K562 (cell line): ENCODE data around the gene TNFAIP3. TPM values are rescaled to one million over a fixed set of nuclear protein-coding genes. Genes with fewer than 3 reads are reported as not detected.

ENCODE experiments used
- GABPB2 ChIP-seq: fragments of 250-450 bp; sonication (Bioruptor Pico); conservative IDR thresholded peaks from 2 replicates; pipeline ENCODE4 v1.5.1; 2021; ENCODE audit warnings: mild to moderate bottlenecking
- HCFC1 ChIP-seq: IDR thresholded peaks from 2 replicates; pipeline ENCODE4 v1.6.1; 2012; ENCODE audit warnings: low read depth, low read length, improper control_type of control experiment
- HMGN3 ChIP-seq: IDR thresholded peaks from 2 replicates; pipeline ENCODE4 v1.6.1; 2011; ENCODE audit warnings: borderline replicate concordance, low read depth, mild to moderate bottlenecking, mixed read lengths, low read length; ENCODE audit not compliant: insufficient read length; ENCODE audit errors: extremely low read depth
- KAT7 ChIP-seq: sonication (generic); formaldehyde crosslinking; IDR thresholded peaks from 2 replicates; pipeline ENCODE4 v1.8.0; 2022; ENCODE audit warnings: missing genetic modification reagents, mild to moderate bottlenecking, borderline replicate concordance
- MXI1 ChIP-seq: IDR thresholded peaks from 2 replicates; pipeline ENCODE4 v1.6.1; 2011; ENCODE audit warnings: low read depth, mild to moderate bottlenecking, improper control_type of control experiment, low read length
- POU5F1 ChIP-seq: fragments of 150-350 bp; IDR thresholded peaks from 2 replicates; pipeline ENCODE4 v1.6.1; 2014; ENCODE audit warnings: borderline replicate concordance, low read length, low read depth, mild to moderate bottlenecking; ENCODE audit not compliant: partially characterized antibody
- SIN3B ChIP-seq: fragments of 450-650 bp; IDR thresholded peaks from 2 replicates; pipeline ENCODE4 v1.6.1; 2017; ENCODE audit warnings: low read depth, mild to moderate bottlenecking, moderate library complexity
- SNRNP70 ChIP-seq: fragments of 200-400 bp; formaldehyde crosslinking; optimal IDR thresholded peaks from 2 replicates; pipeline ENCODE3; 2017; ENCODE audit warnings: low read depth, low read length
- TCF7 ChIP-seq: sonication (generic); IDR thresholded peaks from 2 replicates; pipeline ENCODE4 v1.6.1; 2016; ENCODE audit warnings: antibody characterized with exemption, borderline replicate concordance
- ZC3H11A ChIP-seq: IDR thresholded peaks from 2 replicates; pipeline ENCODE4 v1.6.1; 2012; ENCODE audit warnings: low read depth, low read length, improper control_type of control experiment
- ZFP36 ChIP-seq: fragments of 150-350 bp; IDR thresholded peaks from 2 replicates; pipeline ENCODE4 v1.6.1; 2018; ENCODE audit warnings: low read length, low read depth; ENCODE audit not compliant: partially characterized antibody
- ZNF184 ChIP-seq: sonication (generic); formaldehyde crosslinking; IDR thresholded peaks from 2 replicates; pipeline ENCODE4 v1.5.0; 2020; ENCODE audit warnings: missing genetic modification reagents
- ZNF589 ChIP-seq: fragments of 200-800 bp; sonication (Bioruptor generic); IDR thresholded peaks from 2 replicates; pipeline ENCODE4 v1.6.1; 2016; ENCODE audit warnings: low read depth, missing genetic modification characterization, missing compliant biosample characterization
- ZNF644 ChIP-seq: fragments of 200-800 bp; sonication (Bioruptor generic); IDR thresholded peaks from 2 replicates; pipeline ENCODE4 v1.6.1; 2016; ENCODE audit warnings: low read depth, missing genetic modification characterization, missing compliant biosample characterization
- polyA plus RNA-seq, 8 experiments: library from polyadenylated mRNA; depleted of rRNA in 4 of 8; stranded (reverse) in 5 of 8; unstranded in 3 of 8; fragments of >200 nt; fragmentation: Nextera tagmentation in 2 of 8; fragmentation: Illumina TruSeq in 1 of 8; extraction: Ambion mirVana in 2 of 8; extraction: Trizol in 1 of 8; gene quantifications; 2 replicates each; pipeline versions ENCODE4 v1.2.1 to v1.2.3, GENCODE V29; 2011 to 2014; ENCODE audit warnings: inconsistent platforms in 1 of 8, missing spikeins in 1 of 8
- total RNA-seq, 7 experiments: library from RNA; depleted of rRNA in 6 of 7; stranded (reverse); fragments of >200 nt in 6 of 7; fragmentation: Illumina TruSeq in 2 of 7; extraction: Trizol in 2 of 7; gene quantifications; 2 replicates each; pipeline versions ENCODE4 v1.2.1 to v1.2.3, GENCODE V29; 2011 to 2021; ENCODE audit warnings: low replicate concordance in 1 of 7
- TF ChIP-seq, protein P1 (sequence below): IDR thresholded peaks from 3 replicates; pipeline ENCODE4 v1.6.1; 2011; ENCODE audit warnings: borderline replicate concordance, mild to moderate bottlenecking, moderate library complexity; ENCODE audit not compliant: insufficient read length; ENCODE audit errors: extremely low read depth
- TF ChIP-seq, protein P2 (sequence below): sonication (generic); formaldehyde crosslinking; IDR thresholded peaks from 2 replicates; pipeline ENCODE4 v1.8.1; 2023; ENCODE audit warnings: mild to moderate bottlenecking, missing genetic modification reagents, moderate library complexity
- TF ChIP-seq, protein P3 (sequence below): sonication (generic); IDR thresholded peaks from 2 replicates; pipeline ENCODE4 v1.6.1; 2016
- TF ChIP-seq, protein P4 (sequence below): fragments of 250-450 bp; sonication (Bioruptor Pico); IDR thresholded peaks from 2 replicates; pipeline ENCODE4 v1.5.0; 2021
- TF ChIP-seq, protein P5 (sequence below): fragments of 250-450 bp; sonication (Bioruptor Pico); IDR thresholded peaks from 2 replicates; pipeline ENCODE4 v1.8.0; 2022; ENCODE audit warnings: inconsistent platforms, mild to moderate bottlenecking, moderate library complexity, borderline replicate concordance

TNFAIP3 gene
- total and polyA plus RNA-seq, 9 of the 15 experiments (the other 6 are each of a cell fraction or from before 2014, with no cell fraction given), result 0.79 to 17.0 (median 6.4) TPM

DNA sequence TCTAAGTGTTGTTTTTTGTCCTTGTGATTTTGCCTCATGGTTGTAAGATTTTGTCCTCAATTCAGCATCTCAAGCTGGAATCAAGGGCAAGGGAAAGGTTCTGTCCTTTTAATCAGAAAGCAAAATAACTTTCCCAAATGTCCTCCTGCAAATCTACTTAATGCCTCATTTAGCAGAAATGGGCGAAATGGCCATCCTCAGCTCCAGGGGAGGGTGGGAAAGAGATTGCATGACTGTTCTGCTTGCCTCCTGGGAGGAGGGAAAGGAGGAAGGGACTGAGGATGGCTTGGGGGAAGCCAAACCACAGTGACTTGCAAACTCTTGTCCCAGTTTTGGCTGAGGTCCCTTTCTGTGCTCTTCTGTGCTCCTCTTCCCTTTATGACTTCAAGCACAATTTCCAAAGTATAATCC, 43.4 kb downstream of the TNFAIP3 start (continued):
- TF ChIP-seq, protein P1, sequence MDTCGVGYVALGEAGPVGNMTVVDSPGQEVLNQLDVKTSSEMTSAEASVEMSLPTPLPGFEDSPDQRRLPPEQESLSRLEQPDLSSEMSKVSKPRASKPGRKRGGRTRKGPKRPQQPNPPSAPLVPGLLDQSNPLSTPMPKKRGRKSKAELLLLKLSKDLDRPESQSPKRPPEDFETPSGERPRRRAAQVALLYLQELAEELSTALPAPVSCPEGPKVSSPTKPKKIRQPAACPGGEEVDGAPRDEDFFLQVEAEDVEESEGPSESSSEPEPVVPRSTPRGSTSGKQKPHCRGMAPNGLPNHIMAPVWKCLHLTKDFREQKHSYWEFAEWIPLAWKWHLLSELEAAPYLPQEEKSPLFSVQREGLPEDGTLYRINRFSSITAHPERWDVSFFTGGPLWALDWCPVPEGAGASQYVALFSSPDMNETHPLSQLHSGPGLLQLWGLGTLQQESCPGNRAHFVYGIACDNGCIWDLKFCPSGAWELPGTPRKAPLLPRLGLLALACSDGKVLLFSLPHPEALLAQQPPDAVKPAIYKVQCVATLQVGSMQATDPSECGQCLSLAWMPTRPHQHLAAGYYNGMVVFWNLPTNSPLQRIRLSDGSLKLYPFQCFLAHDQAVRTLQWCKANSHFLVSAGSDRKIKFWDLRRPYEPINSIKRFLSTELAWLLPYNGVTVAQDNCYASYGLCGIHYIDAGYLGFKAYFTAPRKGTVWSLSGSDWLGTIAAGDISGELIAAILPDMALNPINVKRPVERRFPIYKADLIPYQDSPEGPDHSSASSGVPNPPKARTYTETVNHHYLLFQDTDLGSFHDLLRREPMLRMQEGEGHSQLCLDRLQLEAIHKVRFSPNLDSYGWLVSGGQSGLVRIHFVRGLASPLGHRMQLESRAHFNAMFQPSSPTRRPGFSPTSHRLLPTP, result no peak
- TF ChIP-seq ZNF184 (CRISPR knock-in tag) (no peak), HCFC1 (no peak), ZNF644 (peak; percentile 86; the same call in 1 of the 2 replicates), TCF7 (no peak), ZC3H11A (no peak), GABPB2 (CRISPR knock-in tag) (no peak), HMGN3 (peak; percentile 48), MXI1 (no peak), SIN3B (no peak), ZFP36 (peak; percentile 42), ZNF589 (no peak; the same call in 1 of the 2 replicates), POU5F1 (no peak), SNRNP70 (no peak), KAT7 (no peak)
- TF ChIP-seq, protein P2, sequence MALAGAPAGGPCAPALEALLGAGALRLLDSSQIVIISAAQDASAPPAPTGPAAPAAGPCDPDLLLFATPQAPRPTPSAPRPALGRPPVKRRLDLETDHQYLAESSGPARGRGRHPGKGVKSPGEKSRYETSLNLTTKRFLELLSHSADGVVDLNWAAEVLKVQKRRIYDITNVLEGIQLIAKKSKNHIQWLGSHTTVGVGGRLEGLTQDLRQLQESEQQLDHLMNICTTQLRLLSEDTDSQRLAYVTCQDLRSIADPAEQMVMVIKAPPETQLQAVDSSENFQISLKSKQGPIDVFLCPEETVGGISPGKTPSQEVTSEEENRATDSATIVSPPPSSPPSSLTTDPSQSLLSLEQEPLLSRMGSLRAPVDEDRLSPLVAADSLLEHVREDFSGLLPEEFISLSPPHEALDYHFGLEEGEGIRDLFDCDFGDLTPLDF (CRISPR knock-in tag), result no peak
- TF ChIP-seq, protein P3, sequence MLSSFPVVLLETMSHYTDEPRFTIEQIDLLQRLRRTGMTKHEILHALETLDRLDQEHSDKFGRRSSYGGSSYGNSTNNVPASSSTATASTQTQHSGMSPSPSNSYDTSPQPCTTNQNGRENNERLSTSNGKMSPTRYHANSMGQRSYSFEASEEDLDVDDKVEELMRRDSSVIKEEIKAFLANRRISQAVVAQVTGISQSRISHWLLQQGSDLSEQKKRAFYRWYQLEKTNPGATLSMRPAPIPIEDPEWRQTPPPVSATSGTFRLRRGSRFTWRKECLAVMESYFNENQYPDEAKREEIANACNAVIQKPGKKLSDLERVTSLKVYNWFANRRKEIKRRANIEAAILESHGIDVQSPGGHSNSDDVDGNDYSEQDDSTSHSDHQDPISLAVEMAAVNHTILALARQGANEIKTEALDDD, result peak; percentile 48; the same call in 1 of the 2 replicates
- TF ChIP-seq, protein P4, sequence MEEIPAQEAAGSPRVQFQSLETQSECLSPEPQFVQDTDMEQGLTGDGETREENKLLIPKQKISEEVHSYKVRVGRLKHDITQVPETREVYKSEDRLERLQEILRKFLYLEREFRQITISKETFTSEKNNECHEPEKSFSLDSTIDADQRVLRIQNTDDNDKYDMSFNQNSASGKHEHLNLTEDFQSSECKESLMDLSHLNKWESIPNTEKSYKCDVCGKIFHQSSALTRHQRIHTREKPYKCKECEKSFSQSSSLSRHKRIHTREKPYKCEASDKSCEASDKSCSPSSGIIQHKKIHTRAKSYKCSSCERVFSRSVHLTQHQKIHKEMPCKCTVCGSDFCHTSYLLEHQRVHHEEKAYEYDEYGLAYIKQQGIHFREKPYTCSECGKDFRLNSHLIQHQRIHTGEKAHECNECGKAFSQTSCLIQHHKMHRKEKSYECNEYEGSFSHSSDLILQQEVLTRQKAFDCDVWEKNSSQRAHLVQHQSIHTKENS (CRISPR knock-in tag), result no peak
- TF ChIP-seq, protein P5, sequence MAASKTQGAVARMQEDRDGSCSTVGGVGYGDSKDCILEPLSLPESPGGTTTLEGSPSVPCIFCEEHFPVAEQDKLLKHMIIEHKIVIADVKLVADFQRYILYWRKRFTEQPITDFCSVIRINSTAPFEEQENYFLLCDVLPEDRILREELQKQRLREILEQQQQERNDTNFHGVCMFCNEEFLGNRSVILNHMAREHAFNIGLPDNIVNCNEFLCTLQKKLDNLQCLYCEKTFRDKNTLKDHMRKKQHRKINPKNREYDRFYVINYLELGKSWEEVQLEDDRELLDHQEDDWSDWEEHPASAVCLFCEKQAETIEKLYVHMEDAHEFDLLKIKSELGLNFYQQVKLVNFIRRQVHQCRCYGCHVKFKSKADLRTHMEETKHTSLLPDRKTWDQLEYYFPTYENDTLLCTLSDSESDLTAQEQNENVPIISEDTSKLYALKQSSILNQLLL (CRISPR knock-in tag), result no peak
